ENCODE measurements around the gene OSBPL5.
A peak's percentile ranks its signal among the peaks of the same experiment; 100 is the strongest.

OSBPL5 gene

GRCh38 chr11:3165152-3165705 is at the start of gene OSBPL5:
TSS of gene OSBPL5 (minus strand) at chr11:3165310. CDS start at chr11:3129148, 36,162 bp downstream.
- peak; percentile 54 for DNase-seq (ENCODE audit: low read depth)

GRCh38 chr11:3214420-3214699 is 49.2 kb upstream of the OSBPL5 start:
- DNase-seq (ENCODE audit: low read depth) = no peak

GRCh38 chr11:3213659-3214419 is 48.7 kb upstream of the OSBPL5 start:
- no peak for DNase-seq (ENCODE audit: low read depth)

GRCh38 chr11:3208272-3208671 is 43.2 kb upstream of the OSBPL5 start:
- DNase-seq (ENCODE audit: low read depth) = no peak

GRCh38 chr11:3207526-3208189 is 42.5 kb upstream of the OSBPL5 start:
- no peak for DNase-seq (ENCODE audit: low read depth)

- DNase-seq (ENCODE audit: low read depth) = no peak
Observed at GRCh38 chr11:3206922-3207204, 41.8 kb upstream of the OSBPL5 start.

GRCh38 chr11:3206156-3206921 is 41.2 kb upstream of the OSBPL5 start:
- no peak for DNase-seq (ENCODE audit: low read depth)

- DNase-seq (ENCODE audit: low read depth) = no peak
Observed at GRCh38 chr11:3205261-3206155, 40.4 kb upstream of the OSBPL5 start.

- no peak for DNase-seq (ENCODE audit: low read depth)
Observed at GRCh38 chr11:3204141-3205015, 39.3 kb upstream of the OSBPL5 start.

- DNase-seq (ENCODE audit: low read depth) = no peak
Observed at GRCh38 chr11:3203221-3204043, 38.3 kb upstream of the OSBPL5 start.

- DNase-seq (ENCODE audit: low read depth) = no peak
Observed at GRCh38 chr11:3202759-3203158, 37.6 kb upstream of the OSBPL5 start.

- no peak for DNase-seq (ENCODE audit: low read depth)
Observed at GRCh38 chr11:3202305-3202704, 37.2 kb upstream of the OSBPL5 start.

GRCh38 chr11:3201677-3202181 is 36.6 kb upstream of the OSBPL5 start:
- DNase-seq (ENCODE audit: low read depth) = no peak

GRCh38 chr11:3201112-3201581 is 36.0 kb upstream of the OSBPL5 start:
- no peak for DNase-seq (ENCODE audit: low read depth)

- no peak for DNase-seq (ENCODE audit: low read depth)
Observed at GRCh38 chr11:3200388-3201111, 35.4 kb upstream of the OSBPL5 start.

GRCh38 chr11:3199537-3200295 is 34.6 kb upstream of the OSBPL5 start:
- DNase-seq (ENCODE audit: low read depth) = no peak

GRCh38 chr11:3198815-3199214 is 33.7 kb upstream of the OSBPL5 start:
- no peak for DNase-seq (ENCODE audit: low read depth)

GRCh38 chr11:3197878-3198528 is 32.9 kb upstream of the OSBPL5 start:
- no peak for DNase-seq (ENCODE audit: low read depth)

Measured in stromal cell of bone marrow (primary cell).